GM12878 (cell line): ENCODE measurements around the gene GCLM.
"Not testable (repeated sequence)": the region's sequence is repeated elsewhere in the genome, so short reads cannot be mapped to it uniquely, and the experiment has no call there.

Experiments
- BCL11A ChIP-seq: IDR thresholded peaks from 2 replicates; pipeline ENCODE4 v1.6.1; 2011; ENCODE audit warnings: low read depth, low read length
- BHLHE40 ChIP-seq, 2 experiments: fragments of 450-650 bp in 1 of 2; IDR thresholded peaks; 2 replicates each; pipeline ENCODE4 v1.6.1; 2011 to 2017; ENCODE audit warnings: low read depth in 2 of 2, borderline replicate concordance in 1 of 2, improper control_type of control experiment in 1 of 2, low read length in 1 of 2, mild to moderate bottlenecking in 1 of 2
- CBX5 ChIP-seq: sonication (generic); IDR thresholded peaks from 2 replicates; pipeline ENCODE4 v1.6.1; 2016; ENCODE audit warnings: low read depth, moderate library complexity, mild to moderate bottlenecking, inconsistent platforms
- CHD2 ChIP-seq: IDR thresholded peaks from 2 replicates; pipeline ENCODE4 v1.6.1; 2011; ENCODE audit warnings: low read depth, low read length, improper control_type of control experiment, borderline replicate concordance
- ETV6 ChIP-seq, 2 experiments: fragments of 450-650 bp in 1 of 2; IDR thresholded peaks in 1 of 2; conservative IDR thresholded peaks in 1 of 2; 2 replicates each; pipeline ENCODE4 v1.6.1; 2014; ENCODE audit warnings: antibody characterized with exemption in 1 of 2, borderline replicate concordance in 1 of 2, low read depth in 1 of 2, mild to moderate bottlenecking in 1 of 2, moderate library complexity in 1 of 2
- GABPA ChIP-seq: IDR thresholded peaks from 2 replicates; pipeline ENCODE4 v1.6.1; 2014; ENCODE audit warnings: antibody characterized with exemption, low read depth, mild to moderate bottlenecking, inconsistent platforms
- MEF2B ChIP-seq: fragments of 450-650 bp; IDR thresholded peaks from 2 replicates; pipeline ENCODE4 v1.6.1; 2018; ENCODE audit warnings: mild to moderate bottlenecking, moderate library complexity; ENCODE audit not compliant: partially characterized antibody, poor library complexity, severe bottlenecking
- MTA2 ChIP-seq: fragments of 450-650 bp; IDR thresholded peaks from 2 replicates; pipeline ENCODE4 v1.6.1; 2016; ENCODE audit warnings: low read depth, mild to moderate bottlenecking, moderate library complexity
- MXI1 ChIP-seq: fragments of 150-350 bp; IDR thresholded peaks from 2 replicates; pipeline ENCODE4 v1.6.1; 2011; ENCODE audit warnings: low read depth, mild to moderate bottlenecking, inconsistent platforms, low read length, improper control_type of control experiment
- RFX5 ChIP-seq: IDR thresholded peaks from 2 replicates; pipeline ENCODE4 v1.6.1; 2011; ENCODE audit warnings: low read depth, low read length, improper control_type of control experiment
- SUZ12 ChIP-seq: fragments of 200-600 bp; sonication (generic); IDR thresholded peaks from one replicate; pipeline ENCODE4 v1.6.1; 2018; ENCODE audit warnings: antibody characterized with exemption, mild to moderate bottlenecking; ENCODE audit not compliant: unreplicated experiment
- ZBTB4 ChIP-seq: fragments of 450-650 bp; formaldehyde crosslinking; IDR thresholded peaks from 2 replicates; pipeline ENCODE4 v1.4.0; 2022; ENCODE audit warnings: mild to moderate bottlenecking, moderate library complexity
- TF ChIP-seq, protein P1 (sequence below), 3 experiments: IDR thresholded peaks in 2 of 3; conservative IDR thresholded peaks in 1 of 3; 2 replicates each; pipeline ENCODE4 v1.5.1; 2011; ENCODE audit warnings: low read depth in 3 of 3, low read length in 3 of 3, mild to moderate bottlenecking in 3 of 3, control low read depth in 2 of 3, moderate library complexity in 2 of 3, inconsistent platforms in 1 of 3, mixed read lengths in 1 of 3; ENCODE audit not compliant: control insufficient read depth in 2 of 3, insufficient read depth in 1 of 3; ENCODE audit errors: extremely low read depth in 1 of 3

DNA sequence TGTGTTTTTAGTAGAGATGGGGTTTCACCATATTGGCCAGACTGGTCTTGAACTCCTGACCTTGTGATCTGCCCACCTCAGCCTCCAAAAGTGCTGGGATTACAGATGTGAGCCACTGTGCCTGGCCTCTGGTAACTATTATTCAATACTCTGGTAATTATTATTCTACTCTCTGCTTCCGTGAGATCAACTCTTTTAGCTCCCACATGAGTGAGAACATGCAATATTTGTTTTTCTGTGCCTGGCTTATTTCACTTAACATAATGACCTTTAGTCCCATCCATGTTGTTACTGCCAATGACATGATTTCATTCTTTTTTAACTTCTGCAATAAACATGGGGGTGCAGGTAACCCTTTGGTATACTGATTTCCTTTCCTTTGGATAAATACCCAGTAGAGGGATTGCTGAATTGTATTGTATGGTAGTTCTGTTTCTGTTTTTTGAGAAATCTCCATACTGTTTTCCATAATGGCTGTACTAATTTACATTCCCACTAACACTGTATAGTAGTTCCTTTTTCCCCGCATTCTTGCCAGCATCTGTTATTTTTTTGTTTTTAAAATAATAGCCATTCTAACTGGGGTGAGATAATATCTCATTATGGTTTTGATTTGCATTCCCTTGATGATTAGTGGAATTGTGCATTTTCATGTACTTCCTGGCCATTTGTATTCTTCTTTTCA, 37.9 kb upstream of the GCLM start:
- TF ChIP-seq, protein P1, sequence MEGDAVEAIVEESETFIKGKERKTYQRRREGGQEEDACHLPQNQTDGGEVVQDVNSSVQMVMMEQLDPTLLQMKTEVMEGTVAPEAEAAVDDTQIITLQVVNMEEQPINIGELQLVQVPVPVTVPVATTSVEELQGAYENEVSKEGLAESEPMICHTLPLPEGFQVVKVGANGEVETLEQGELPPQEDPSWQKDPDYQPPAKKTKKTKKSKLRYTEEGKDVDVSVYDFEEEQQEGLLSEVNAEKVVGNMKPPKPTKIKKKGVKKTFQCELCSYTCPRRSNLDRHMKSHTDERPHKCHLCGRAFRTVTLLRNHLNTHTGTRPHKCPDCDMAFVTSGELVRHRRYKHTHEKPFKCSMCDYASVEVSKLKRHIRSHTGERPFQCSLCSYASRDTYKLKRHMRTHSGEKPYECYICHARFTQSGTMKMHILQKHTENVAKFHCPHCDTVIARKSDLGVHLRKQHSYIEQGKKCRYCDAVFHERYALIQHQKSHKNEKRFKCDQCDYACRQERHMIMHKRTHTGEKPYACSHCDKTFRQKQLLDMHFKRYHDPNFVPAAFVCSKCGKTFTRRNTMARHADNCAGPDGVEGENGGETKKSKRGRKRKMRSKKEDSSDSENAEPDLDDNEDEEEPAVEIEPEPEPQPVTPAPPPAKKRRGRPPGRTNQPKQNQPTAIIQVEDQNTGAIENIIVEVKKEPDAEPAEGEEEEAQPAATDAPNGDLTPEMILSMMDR (IDR thresholded peaks at IDR 0.05 in 2 of 3, conservative IDR thresholded peaks at IDR 0.05 in 1 of 3; ENCODE audit: control insufficient read depth in 2 of 3, extremely low read depth in 1 of 3, insufficient read depth in 1 of 3, low read depth in 3 of 3, low read length in 3 of 3), result not testable (repeated sequence)
- TF ChIP-seq RFX5; BCL11A; GABPA; MXI1; MEF2B; ZBTB4 (CRISPR knock-in tag); SUZ12; MTA2; ETV6 (conservative IDR thresholded peaks at IDR 0.05 in 1 of 2, IDR thresholded peaks at IDR 0.05 in 1 of 2; ENCODE audit: borderline replicate concordance in 1 of 2, low read depth in 1 of 2); CBX5; BHLHE40 (IDR thresholded peaks at IDR 0.05; ENCODE audit: borderline replicate concordance in 1 of 2, low read depth in 2 of 2, low read length in 1 of 2); CHD2: not testable (repeated sequence)
